Measurements from ENCODE around the gene CD80.
A peak's percentile ranks its signal among the peaks of the same experiment; 100 is the strongest.
"Not testable (repeated sequence)": the region's sequence is repeated elsewhere in the genome, so short reads cannot be mapped to it uniquely, and the experiment has no call there.

CD80 gene

DNA sequence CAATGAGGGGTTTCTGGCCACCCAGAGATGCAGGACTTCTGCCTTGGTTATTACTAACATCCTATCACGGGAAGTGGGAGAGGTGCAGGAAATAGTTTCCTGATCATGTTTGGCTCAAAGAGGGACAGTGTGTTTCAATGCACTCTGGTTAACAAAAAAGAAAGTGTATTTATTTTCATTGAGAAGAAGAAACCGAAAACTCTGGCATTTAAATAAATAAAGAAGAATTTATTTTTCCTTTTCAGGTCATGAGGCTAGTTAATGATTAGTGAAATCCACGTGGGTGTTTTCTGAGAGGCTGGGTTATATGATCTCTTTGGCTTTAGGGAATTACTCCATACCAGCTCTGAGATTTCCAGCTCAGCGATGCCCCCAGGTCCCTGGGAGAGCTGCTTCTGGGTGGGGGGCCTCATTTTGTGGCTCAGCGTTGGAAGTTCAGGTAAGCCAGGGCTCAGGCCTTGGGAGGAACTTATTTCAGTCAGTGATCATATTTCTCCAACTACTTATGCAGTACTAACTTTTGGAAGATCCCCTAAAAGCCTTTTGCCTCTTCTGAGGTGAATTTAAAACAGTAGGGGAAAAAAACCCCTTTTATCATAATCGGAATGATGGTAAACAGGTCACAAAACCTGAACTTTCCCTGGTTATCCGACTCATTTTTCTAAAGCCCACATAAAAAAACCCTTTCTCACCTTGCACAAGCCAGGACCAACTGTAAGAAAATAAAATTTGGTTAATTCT, 38.3 kb upstream of the CD80 start, which contains the start of gene PLA1A:
TSS of gene PLA1A (plus strand) at position 338 of the 741 bp plus-strand sequence. CDS start at position 367, 29 bp downstream.
- Histone ChIP-seq H3K27ac (ENCODE audit: low read length) (peak within 1 kb of the TSS; percentile 96), H4K20me1 (ENCODE audit: insufficient read depth, low read length) (no peaks in the 10 kb centered on the region), H3K36me3 (replicated peaks; ENCODE audit: low read depth, low read length) (no peaks in the 10 kb centered on the region), H2AFZ (ENCODE audit: low read depth, low read length) (peak within 1 kb of the TSS; percentile 54; the same call in 1 of the 2 replicates), H3K9me3 (ENCODE audit: insufficient read depth, low read length) (no peaks in the 10 kb centered on the region), H3K9ac (ENCODE audit: low read length) (peak within 1 kb of the TSS; percentile 77), H3K4me1 (ENCODE audit: low read length) (peaks cover 89% of the 10 kb centered on the region), H3K79me2 (ENCODE audit: low read length) (peaks cover 15% of the 10 kb centered on the region), H3K4me3 (ENCODE audit: low read length) (peak within 1 kb of the TSS; percentile 57), H3K27me3 (ENCODE audit: low read depth, low read length) (no peaks in the 10 kb centered on the region), H3K4me2 (ENCODE audit: low read length) (peak within 1 kb of the TSS; percentile 78)
- TF ChIP-seq EZH2phosphoT487 (IDR thresholded peaks at IDR 0.05; ENCODE audit: low read depth): no peak
- TF ChIP-seq, protein P1, sequence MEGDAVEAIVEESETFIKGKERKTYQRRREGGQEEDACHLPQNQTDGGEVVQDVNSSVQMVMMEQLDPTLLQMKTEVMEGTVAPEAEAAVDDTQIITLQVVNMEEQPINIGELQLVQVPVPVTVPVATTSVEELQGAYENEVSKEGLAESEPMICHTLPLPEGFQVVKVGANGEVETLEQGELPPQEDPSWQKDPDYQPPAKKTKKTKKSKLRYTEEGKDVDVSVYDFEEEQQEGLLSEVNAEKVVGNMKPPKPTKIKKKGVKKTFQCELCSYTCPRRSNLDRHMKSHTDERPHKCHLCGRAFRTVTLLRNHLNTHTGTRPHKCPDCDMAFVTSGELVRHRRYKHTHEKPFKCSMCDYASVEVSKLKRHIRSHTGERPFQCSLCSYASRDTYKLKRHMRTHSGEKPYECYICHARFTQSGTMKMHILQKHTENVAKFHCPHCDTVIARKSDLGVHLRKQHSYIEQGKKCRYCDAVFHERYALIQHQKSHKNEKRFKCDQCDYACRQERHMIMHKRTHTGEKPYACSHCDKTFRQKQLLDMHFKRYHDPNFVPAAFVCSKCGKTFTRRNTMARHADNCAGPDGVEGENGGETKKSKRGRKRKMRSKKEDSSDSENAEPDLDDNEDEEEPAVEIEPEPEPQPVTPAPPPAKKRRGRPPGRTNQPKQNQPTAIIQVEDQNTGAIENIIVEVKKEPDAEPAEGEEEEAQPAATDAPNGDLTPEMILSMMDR (IDR thresholded peaks at IDR 0.05; ENCODE audit: low read depth, low read length): no peak

DNA sequence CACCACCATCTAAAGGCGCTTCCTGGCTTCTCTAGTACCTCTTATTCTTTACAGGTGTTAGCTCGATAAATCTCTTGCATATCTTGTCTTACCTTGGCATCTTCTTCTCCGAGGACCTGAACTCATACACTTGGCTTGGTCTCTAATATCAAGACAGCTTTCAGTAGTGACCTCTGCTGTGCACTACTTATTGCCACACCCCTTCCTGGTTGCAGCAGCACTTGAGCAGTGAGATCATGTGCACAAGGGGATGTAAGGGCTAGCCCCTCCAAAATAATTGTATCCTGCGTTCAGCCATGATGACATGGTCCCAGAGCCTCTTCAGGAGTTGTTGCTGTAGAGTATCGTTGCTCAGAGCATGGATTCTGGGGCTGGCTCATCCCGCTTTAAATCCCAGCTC, 37.0 kb upstream of the CD80 start:
- H3K36me3 ChIP-seq (replicated peaks; ENCODE audit: low read depth, low read length): peaks cover under 1% of the 10 kb centered on the region
- H3K4me3 ChIP-seq (ENCODE audit: low read length): no peak overlapping the region
- TF ChIP-seq, protein P1 (IDR thresholded peaks at IDR 0.05; ENCODE audit: low read depth, low read length): no peak; the same call in 1 of the 2 replicates
- no peak for TF ChIP-seq EZH2phosphoT487 (IDR thresholded peaks at IDR 0.05; ENCODE audit: low read depth)
- peaks cover 15% of the 10 kb centered on the region for H3K79me2 ChIP-seq (ENCODE audit: low read length)
- peak overlapping the region; percentile 96 for H3K27ac ChIP-seq (ENCODE audit: low read length)
- no peaks in the 10 kb centered on the region for H4K20me1 ChIP-seq (ENCODE audit: insufficient read depth, low read length)
- H3K4me2 ChIP-seq (ENCODE audit: low read length): peak overlapping the region; percentile 31
- peaks cover 81% of the 10 kb centered on the region for H3K4me1 ChIP-seq (ENCODE audit: low read length)
- no peaks in the 10 kb centered on the region for H3K27me3 ChIP-seq (ENCODE audit: low read depth, low read length)
- no peaks in the 10 kb centered on the region for H3K9me3 ChIP-seq (ENCODE audit: insufficient read depth, low read length)
- H3K9ac ChIP-seq (ENCODE audit: low read length): peak overlapping the region; percentile 11; the same call in 1 of the 2 replicates
- 0 out of 2 replicates have a peak overlapping the region, but pooled peaks have one; percentile 32 for H2AFZ ChIP-seq (ENCODE audit: low read depth, low read length)

DNA sequence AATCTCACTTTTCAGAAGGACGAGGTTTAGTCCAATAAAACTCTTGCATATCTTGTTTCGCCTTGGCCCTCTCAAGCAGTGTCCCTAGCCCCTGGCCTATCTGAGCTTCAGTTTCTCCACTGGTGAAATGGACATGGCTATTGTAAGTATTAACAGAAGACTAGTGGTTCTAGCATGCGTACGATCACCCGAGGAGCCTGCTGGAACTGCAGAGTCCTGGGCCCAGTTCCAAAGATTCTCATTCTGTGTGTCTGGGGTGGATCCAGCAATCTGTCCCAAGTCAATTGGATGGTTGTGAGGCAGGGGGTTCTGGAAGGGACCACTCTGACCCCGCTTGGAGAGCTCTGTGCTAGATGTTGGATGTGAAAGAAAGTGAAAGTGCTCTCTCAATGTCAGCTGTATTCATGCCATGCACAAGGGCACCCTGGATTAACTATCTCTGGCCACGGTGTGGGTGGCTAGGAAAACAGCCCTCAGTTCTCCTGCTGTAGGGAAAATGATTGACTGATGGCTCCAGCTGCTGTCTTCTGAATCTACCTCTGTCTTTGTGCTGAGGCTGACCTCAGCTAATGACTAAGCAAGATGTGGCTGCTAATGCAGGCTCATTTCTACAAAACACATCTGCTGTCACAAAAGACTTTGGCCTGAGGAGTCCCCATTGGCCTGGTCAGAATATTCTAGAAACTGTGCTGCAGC, 36.4 kb upstream of the CD80 start:
- Histone ChIP-seq H3K4me2 (ENCODE audit: low read length) (peak overlapping the region; percentile 31), H3K4me1 (ENCODE audit: low read length) (peaks cover 75% of the 10 kb centered on the region), H4K20me1 (ENCODE audit: insufficient read depth, low read length) (no peaks in the 10 kb centered on the region), H3K27ac (ENCODE audit: low read length) (peak overlapping the region; percentile 96), H2AFZ (ENCODE audit: low read depth, low read length) (peak overlapping the region; percentile 32; the same call in 1 of the 2 replicates), H3K36me3 (replicated peaks; ENCODE audit: low read depth, low read length) (peaks cover 6% of the 10 kb centered on the region), H3K27me3 (ENCODE audit: low read depth, low read length) (no peaks in the 10 kb centered on the region), H3K9me3 (ENCODE audit: insufficient read depth, low read length) (no peaks in the 10 kb centered on the region), H3K79me2 (ENCODE audit: low read length) (peaks cover 15% of the 10 kb centered on the region), H3K9ac (ENCODE audit: low read length) (peak overlapping the region; percentile 11; the same call in 1 of the 2 replicates), H3K4me3 (ENCODE audit: low read length) (no peak overlapping the region)
- no peak for TF ChIP-seq EZH2phosphoT487 (IDR thresholded peaks at IDR 0.05; ENCODE audit: low read depth)
- TF ChIP-seq, protein P1 (IDR thresholded peaks at IDR 0.05; ENCODE audit: low read depth, low read length): no peak

DNA sequence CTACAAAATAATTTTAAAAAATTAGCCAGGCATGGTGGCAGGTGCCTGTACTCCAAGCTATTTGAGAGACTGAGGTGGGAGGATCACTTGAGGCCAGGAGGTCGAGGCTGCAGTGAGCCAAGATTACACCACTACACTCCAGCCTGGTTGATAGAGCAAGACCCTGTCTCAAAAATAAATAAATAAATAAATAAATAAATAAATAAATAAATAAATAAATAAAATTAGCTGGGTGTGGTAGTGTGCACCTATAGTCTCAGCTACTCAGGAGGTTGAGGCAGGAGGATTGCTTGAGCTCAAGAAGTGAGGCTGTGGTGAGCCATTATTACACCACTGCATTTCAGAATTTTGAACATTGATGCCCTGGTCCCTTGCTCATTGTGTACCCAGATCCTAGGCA, 35.5 kb upstream of the CD80 start:
- Histone ChIP-seq H3K4me1 (ENCODE audit: low read length) (peaks cover 66% of the 10 kb centered on the region), H3K36me3 (replicated peaks; ENCODE audit: low read depth, low read length) (peaks cover 15% of the 10 kb centered on the region)
- not testable (repeated sequence) for H2AFZ ChIP-seq (ENCODE audit: low read depth, low read length); H3K27me3 ChIP-seq (ENCODE audit: low read depth, low read length); H3K79me2 ChIP-seq (ENCODE audit: low read length); H3K9me3 ChIP-seq (ENCODE audit: insufficient read depth, low read length); H3K27ac ChIP-seq (ENCODE audit: low read length); H4K20me1 ChIP-seq (ENCODE audit: insufficient read depth, low read length); H3K4me3 ChIP-seq (ENCODE audit: low read length); H3K4me2 ChIP-seq (ENCODE audit: low read length); H3K9ac ChIP-seq (ENCODE audit: low read length)

Measured in OCI-LY3 (cell line).